ENCODE results near the gene SIRPB2. TPM values are rescaled to one million over a fixed set of nuclear protein-coding genes. Genes with fewer than 3 reads are reported as not detected.

SIRPB2 gene
- total and polyA plus RNA-seq, 2 donors (not counting 1 experiment from before 2014, with no cell fraction given), result not detected

- TF ChIP-seq EZH2 (IDR thresholded peaks at IDR 0.05; ENCODE audit: low read length, missing control alignments), result no peak
- TF ChIP-seq CTCF (conservative IDR thresholded peaks at IDR 0.05 in 1 of 2, IDR thresholded peaks at IDR 0.05 in 1 of 2; ENCODE audit: low read depth in 1 of 2, low read length in 2 of 2), result no peak
- Histone ChIP-seq H3K4me2 (ENCODE audit: extremely low read depth, insufficient read depth, low read length) (no peak overlapping the region), H3K36me3 (ENCODE audit: control insufficient read depth, insufficient read depth, low read length) (no peaks in the 10 kb centered on the region), H3K79me2 (ENCODE audit: control insufficient read depth, insufficient read depth, low read length) (no peaks in the 10 kb centered on the region), H3K9me3 (ENCODE audit: control insufficient read depth, insufficient read depth, low read depth, low read length) (no peaks in the 10 kb centered on the region), H3K27me3 (ENCODE audit: control insufficient read depth, insufficient read depth, low read length) (peaks cover 2% of the 10 kb centered on the region), H2AFZ (ENCODE audit: low read length) (no peak overlapping the region), H3K27ac (ENCODE audit: insufficient read depth, low read length) (no peak overlapping the region), H3K4me3 (replicated peaks in 1 of 4; ENCODE audit: control extremely low read depth in 1 of 4, insufficient read depth in 1 of 4, low read depth in 3 of 4, low read length in 4 of 4) (no peak overlapping the region), H3K4me1 (ENCODE audit: control insufficient read depth, extremely low read depth, insufficient read depth, low read length) (no peaks in the 10 kb centered on the region), H3K9ac (ENCODE audit: insufficient read depth, low read length) (no peak overlapping the region), H4K20me1 (ENCODE audit: control insufficient read depth, extremely low read depth, insufficient read depth, low read length) (no peaks in the 10 kb centered on the region)
- no peak for DNase-seq (ENCODE audit: low read depth in 2 of 2)
These were observed 46.5 kb upstream of the SIRPB2 start for GRCh38 chr20:1537731-1538058.

GRCh38 chr20:1536893-1537730 is 45.9 kb upstream of the SIRPB2 start:
- no peaks in the 10 kb centered on the region for H3K4me1 ChIP-seq (ENCODE audit: control insufficient read depth, extremely low read depth, insufficient read depth, low read length)
- no peaks in the 10 kb centered on the region for H3K79me2 ChIP-seq (ENCODE audit: control insufficient read depth, insufficient read depth, low read length)
- TF ChIP-seq EZH2 (IDR thresholded peaks at IDR 0.05; ENCODE audit: low read length, missing control alignments), result no peak
- no peak for TF ChIP-seq CTCF (conservative IDR thresholded peaks at IDR 0.05 in 1 of 2, IDR thresholded peaks at IDR 0.05 in 1 of 2; ENCODE audit: low read depth in 1 of 2, low read length in 2 of 2)
- H2AFZ ChIP-seq (ENCODE audit: low read length), result no peak overlapping the region
- H3K36me3 ChIP-seq (ENCODE audit: control insufficient read depth, insufficient read depth, low read length), result no peaks in the 10 kb centered on the region
- H3K4me2 ChIP-seq (ENCODE audit: extremely low read depth, insufficient read depth, low read length), result no peak overlapping the region
- DNase-seq (ENCODE audit: low read depth in 2 of 2), result no peak
- no peaks in the 10 kb centered on the region for H4K20me1 ChIP-seq (ENCODE audit: control insufficient read depth, extremely low read depth, insufficient read depth, low read length)
- no peaks in the 10 kb centered on the region for H3K9me3 ChIP-seq (ENCODE audit: control insufficient read depth, insufficient read depth, low read depth, low read length)
- peaks cover 2% of the 10 kb centered on the region for H3K27me3 ChIP-seq (ENCODE audit: control insufficient read depth, insufficient read depth, low read length)
- H3K4me3 ChIP-seq (replicated peaks in 1 of 4; ENCODE audit: control extremely low read depth in 1 of 4, insufficient read depth in 1 of 4, low read depth in 3 of 4, low read length in 4 of 4), result no peak overlapping the region
- H3K27ac ChIP-seq (ENCODE audit: insufficient read depth, low read length), result no peak overlapping the region
- no peak overlapping the region for H3K9ac ChIP-seq (ENCODE audit: insufficient read depth, low read length)

- H3K36me3 ChIP-seq (ENCODE audit: control insufficient read depth, insufficient read depth, low read length), result no peaks in the 10 kb centered on the region
- TF ChIP-seq EZH2 (IDR thresholded peaks at IDR 0.05; ENCODE audit: low read length, missing control alignments), result no peak
- TF ChIP-seq CTCF (conservative IDR thresholded peaks at IDR 0.05 in 1 of 2, IDR thresholded peaks at IDR 0.05 in 1 of 2; ENCODE audit: low read depth in 1 of 2, low read length in 2 of 2), result no peak
- H4K20me1 ChIP-seq (ENCODE audit: control insufficient read depth, extremely low read depth, insufficient read depth, low read length), result no peaks in the 10 kb centered on the region
- no peak overlapping the region for H3K4me3 ChIP-seq (replicated peaks in 1 of 4; ENCODE audit: control extremely low read depth in 1 of 4, insufficient read depth in 1 of 4, low read depth in 3 of 4, low read length in 4 of 4)
- H3K9ac ChIP-seq (ENCODE audit: insufficient read depth, low read length), result no peak overlapping the region
- H2AFZ ChIP-seq (ENCODE audit: low read length), result no peak overlapping the region
- no peaks in the 10 kb centered on the region for H3K9me3 ChIP-seq (ENCODE audit: control insufficient read depth, insufficient read depth, low read depth, low read length)
- no peaks in the 10 kb centered on the region for H3K4me1 ChIP-seq (ENCODE audit: control insufficient read depth, extremely low read depth, insufficient read depth, low read length)
- DNase-seq (ENCODE audit: low read depth in 2 of 2), result no peak
- no peak overlapping the region for H3K4me2 ChIP-seq (ENCODE audit: extremely low read depth, insufficient read depth, low read length)
- H3K27me3 ChIP-seq (ENCODE audit: control insufficient read depth, insufficient read depth, low read length), result peaks cover 2% of the 10 kb centered on the region
- no peak overlapping the region for H3K27ac ChIP-seq (ENCODE audit: insufficient read depth, low read length)
- H3K79me2 ChIP-seq (ENCODE audit: control insufficient read depth, insufficient read depth, low read length), result no peaks in the 10 kb centered on the region
These were observed 44.4 kb upstream of the SIRPB2 start for GRCh38 chr20:1535420-1536175.

Measured in fibroblast of lung (primary cell).